ENCODE data around the gene SAMD7. TPM values are rescaled to one million over a fixed set of nuclear protein-coding genes. Genes with fewer than 3 reads are reported as not detected.

Gene SAMD7
- total and polyA plus RNA-seq, 2 of the 13 experiments (the other 11 are each of a cell fraction or from before 2014, with no cell fraction given): not detected

DNA sequence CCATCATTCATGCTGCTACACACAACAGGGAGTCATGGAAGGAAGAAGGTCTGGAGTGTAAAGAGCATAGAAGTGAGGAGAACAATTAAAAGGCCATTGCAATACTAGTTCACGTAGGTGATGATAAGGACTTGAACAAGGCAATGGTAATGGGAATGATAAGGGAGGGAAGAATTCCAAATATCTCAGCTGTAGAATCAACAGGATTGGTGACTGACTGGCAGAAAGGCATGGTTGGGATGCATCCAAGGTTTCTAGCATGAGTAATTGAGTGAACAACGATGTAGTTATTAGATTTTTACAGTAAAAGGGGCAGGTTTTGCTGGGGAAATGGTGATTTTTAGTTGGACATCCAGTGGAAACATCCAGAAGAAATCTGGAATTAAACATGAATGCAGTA lies 52.8 kb downstream of the SAMD7 start:
- intact Hi-C loops (cut with micrococcal nuclease; ENCODE audit: unreplicated experiment): no loop called here
- H3K79me2 ChIP-seq (ENCODE audit: insufficient read depth, low read length): peaks cover 25% of the 10 kb centered on the region
- no peak overlapping the region for H3K9ac ChIP-seq (ENCODE audit: insufficient read depth, low read depth, low read length)
- peaks cover 11% of the 10 kb centered on the region; the same call in 1 of the 2 replicates for H4K20me1 ChIP-seq (ENCODE audit: insufficient read depth, low read length)
- in situ Hi-C loops (cut with HindIII; ENCODE audit: extremely low pct_ligation_motif_present, low pct_unique_long_range_greater_than_20kb): no loop called here
- H3K4me1 ChIP-seq (ENCODE audit: insufficient read depth, low read length): peaks cover 23% of the 10 kb centered on the region
- CTCF ChIA-PET (ENCODE audit: low intra/inter-chr PET ratio, low total read pairs): no interaction called here
- 1% methylated on average over 2 of the region's 2 CpGs for WGBS (ENCODE audit: low lambda C conversion rate)
- H3K4me3 ChIP-seq (replicated peaks in 1 of 3; ENCODE audit: insufficient read depth in 1 of 3, low read depth in 2 of 3, low read length in 3 of 3): no peak overlapping the region
- no TSS peak for BruUV-seq (replicated peaks)
- POLR2A ChIA-PET: no interaction called here
- peaks cover 0 to 1% of the 10 kb centered on the region in 2 experiments; a peak in 1 of 5 replicates for H3K36me3 ChIP-seq (replicated peaks in 1 of 2; ENCODE audit: control insufficient read depth in 1 of 2, insufficient read depth in 2 of 2, low read length in 2 of 2)
- H3K4me2 ChIP-seq (ENCODE audit: low read depth, low read length): no peak overlapping the region
- peaks cover 0 to 5% of the 10 kb centered on the region in 2 experiments; a peak in 1 of 5 replicates for H3K27me3 ChIP-seq (ENCODE audit: control insufficient read depth in 1 of 2, insufficient read depth in 2 of 2, low read length in 2 of 2)
- no peak for FAIRE-seq
- TF ChIP-seq DMAP1 (CRISPR knock-in tag; IDR thresholded peaks at IDR 0.05) (no peak), ZNF20 (CRISPR knock-in tag; IDR thresholded peaks at IDR 0.05) (no peak), YY1 (IDR thresholded peaks at IDR 0.05; ENCODE audit: insufficient read depth, insufficient replicate concordance, low read depth, low read length) (no peak), TOPORS (CRISPR knock-in tag; IDR thresholded peaks at IDR 0.05) (no peak), ZSCAN29 (CRISPR knock-in tag; conservative IDR thresholded peaks at IDR 0.05) (no peak), TCF7 (IDR thresholded peaks at IDR 0.05; ENCODE audit: low read depth) (no peak), CBX5 (CRISPR knock-in tag; IDR thresholded peaks at IDR 0.05; ENCODE audit: borderline replicate concordance) (no peak), ETV5 (CRISPR knock-in tag; IDR thresholded peaks at IDR 0.05; ENCODE audit: borderline replicate concordance) (no peak), CEBPG (CRISPR knock-in tag; IDR thresholded peaks at IDR 0.05) (no peak), ZNF224 (CRISPR knock-in tag; IDR thresholded peaks at IDR 0.05) (no peak)
- TF ChIP-seq, protein P1, sequence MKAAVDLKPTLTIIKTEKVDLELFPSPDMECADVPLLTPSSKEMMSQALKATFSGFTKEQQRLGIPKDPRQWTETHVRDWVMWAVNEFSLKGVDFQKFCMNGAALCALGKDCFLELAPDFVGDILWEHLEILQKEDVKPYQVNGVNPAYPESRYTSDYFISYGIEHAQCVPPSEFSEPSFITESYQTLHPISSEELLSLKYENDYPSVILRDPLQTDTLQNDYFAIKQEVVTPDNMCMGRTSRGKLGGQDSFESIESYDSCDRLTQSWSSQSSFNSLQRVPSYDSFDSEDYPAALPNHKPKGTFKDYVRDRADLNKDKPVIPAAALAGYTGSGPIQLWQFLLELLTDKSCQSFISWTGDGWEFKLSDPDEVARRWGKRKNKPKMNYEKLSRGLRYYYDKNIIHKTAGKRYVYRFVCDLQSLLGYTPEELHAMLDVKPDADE (CRISPR knock-in tag; IDR thresholded peaks at IDR 0.05): no peak
- TF ChIP-seq, protein P2, sequence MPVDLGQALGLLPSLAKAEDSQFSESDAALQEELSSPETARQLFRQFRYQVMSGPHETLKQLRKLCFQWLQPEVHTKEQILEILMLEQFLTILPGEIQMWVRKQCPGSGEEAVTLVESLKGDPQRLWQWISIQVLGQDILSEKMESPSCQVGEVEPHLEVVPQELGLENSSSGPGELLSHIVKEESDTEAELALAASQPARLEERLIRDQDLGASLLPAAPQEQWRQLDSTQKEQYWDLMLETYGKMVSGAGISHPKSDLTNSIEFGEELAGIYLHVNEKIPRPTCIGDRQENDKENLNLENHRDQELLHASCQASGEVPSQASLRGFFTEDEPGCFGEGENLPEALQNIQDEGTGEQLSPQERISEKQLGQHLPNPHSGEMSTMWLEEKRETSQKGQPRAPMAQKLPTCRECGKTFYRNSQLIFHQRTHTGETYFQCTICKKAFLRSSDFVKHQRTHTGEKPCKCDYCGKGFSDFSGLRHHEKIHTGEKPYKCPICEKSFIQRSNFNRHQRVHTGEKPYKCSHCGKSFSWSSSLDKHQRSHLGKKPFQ (CRISPR knock-in tag; IDR thresholded peaks at IDR 0.05; ENCODE audit: insufficient replicate concordance): no peak
- TF ChIP-seq, protein P3, sequence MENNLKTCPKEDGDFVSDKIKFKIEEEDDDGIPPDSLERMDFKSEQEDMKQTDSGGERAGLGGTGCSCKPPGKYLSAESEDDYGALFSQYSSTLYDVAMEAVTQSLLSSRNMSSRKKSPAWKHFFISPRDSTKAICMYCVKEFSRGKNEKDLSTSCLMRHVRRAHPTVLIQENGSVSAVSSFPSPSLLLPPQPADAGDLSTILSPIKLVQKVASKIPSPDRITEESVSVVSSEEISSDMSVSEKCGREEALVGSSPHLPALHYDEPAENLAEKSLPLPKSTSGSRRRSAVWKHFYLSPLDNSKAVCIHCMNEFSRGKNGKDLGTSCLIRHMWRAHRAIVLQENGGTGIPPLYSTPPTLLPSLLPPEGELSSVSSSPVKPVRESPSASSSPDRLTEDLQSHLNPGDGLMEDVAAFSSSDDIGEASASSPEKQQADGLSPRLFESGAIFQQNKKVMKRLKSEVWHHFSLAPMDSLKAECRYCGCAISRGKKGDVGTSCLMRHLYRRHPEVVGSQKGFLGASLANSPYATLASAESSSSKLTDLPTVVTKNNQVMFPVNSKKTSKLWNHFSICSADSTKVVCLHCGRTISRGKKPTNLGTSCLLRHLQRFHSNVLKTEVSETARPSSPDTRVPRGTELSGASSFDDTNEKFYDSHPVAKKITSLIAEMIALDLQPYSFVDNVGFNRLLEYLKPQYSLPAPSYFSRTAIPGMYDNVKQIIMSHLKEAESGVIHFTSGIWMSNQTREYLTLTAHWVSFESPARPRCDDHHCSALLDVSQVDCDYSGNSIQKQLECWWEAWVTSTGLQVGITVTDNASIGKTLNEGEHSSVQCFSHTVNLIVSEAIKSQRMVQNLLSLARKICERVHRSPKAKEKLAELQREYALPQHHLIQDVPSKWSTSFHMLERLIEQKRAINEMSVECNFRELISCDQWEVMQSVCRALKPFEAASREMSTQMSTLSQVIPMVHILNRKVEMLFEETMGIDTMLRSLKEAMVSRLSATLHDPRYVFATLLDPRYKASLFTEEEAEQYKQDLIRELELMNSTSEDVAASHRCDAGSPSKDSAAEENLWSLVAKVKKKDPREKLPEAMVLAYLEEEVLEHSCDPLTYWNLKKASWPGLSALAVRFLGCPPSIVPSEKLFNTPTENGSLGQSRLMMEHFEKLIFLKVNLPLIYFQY (CRISPR knock-in tag; IDR thresholded peaks at IDR 0.05; ENCODE audit: borderline replicate concordance): no peak
- TF ChIP-seq, protein P4, sequence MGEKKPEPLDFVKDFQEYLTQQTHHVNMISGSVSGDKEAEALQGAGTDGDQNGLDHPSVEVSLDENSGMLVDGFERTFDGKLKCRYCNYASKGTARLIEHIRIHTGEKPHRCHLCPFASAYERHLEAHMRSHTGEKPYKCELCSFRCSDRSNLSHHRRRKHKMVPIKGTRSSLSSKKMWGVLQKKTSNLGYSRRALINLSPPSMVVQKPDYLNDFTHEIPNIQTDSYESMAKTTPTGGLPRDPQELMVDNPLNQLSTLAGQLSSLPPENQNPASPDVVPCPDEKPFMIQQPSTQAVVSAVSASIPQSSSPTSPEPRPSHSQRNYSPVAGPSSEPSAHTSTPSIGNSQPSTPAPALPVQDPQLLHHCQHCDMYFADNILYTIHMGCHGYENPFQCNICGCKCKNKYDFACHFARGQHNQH (CRISPR knock-in tag; IDR thresholded peaks at IDR 0.05): no peak
- no peak for DNase-seq (ENCODE audit: low spot score)
- H3K27ac ChIP-seq (ENCODE audit: extremely low read length, insufficient read depth, low read length): no peak overlapping the region
- ATAC-seq: no peak
- no peaks in the 10 kb centered on the region for H3K9me3 ChIP-seq (ENCODE audit: low read length)
- no peak overlapping the region for H2AFZ ChIP-seq (ENCODE audit: low read length)
